Superior temporal gyrus (tissue), 1 donor: ENCODE data around the gene RAD51B.
"Not testable (repeated sequence)": the region's sequence is repeated elsewhere in the genome, so short reads cannot be mapped to it uniquely, and the experiment has no call there.

Experiments
- DNase-seq: peaks from one replicate; pipeline ENCODE4 v3.0.0-alpha.2; 2016; ENCODE audit errors: extremely low spot score

Gene RAD51B

DNA sequence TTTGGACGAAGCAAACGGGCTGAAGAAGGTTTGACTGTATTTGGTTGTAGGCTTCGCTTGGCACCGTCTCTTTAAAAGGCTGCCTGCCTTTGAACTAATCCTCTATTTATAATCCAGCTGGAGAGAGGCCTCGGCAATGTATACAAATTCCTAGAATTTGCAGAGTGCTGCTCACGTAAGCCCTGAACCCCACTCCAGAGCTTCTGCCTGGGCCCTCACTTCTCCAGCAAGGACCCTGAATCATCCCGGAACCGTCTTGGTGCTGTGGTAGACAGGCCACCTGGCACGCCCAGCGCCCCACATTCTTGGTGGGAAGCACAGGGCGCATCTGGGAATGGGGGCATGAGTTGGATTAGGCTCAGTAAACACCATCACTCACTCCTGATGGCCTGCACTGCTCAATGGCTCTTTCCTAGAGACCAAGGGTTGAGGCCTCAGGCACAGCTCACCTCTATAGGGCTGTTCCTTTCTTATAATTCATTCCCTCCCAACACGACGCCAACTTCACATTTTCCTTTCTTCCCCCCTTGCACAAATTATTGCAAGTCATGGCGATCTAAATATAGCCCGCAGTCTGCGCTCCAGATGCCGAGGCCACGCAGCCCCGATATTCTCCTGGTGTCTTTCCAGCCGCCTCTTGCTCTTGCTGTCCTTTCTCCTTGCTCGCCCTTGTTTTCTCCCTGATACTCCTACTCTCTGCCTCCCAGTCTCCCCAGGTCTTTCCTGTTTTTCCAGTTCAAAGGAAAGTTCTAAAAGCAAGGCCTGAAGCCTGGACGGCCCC, 832.3 kb downstream of the RAD51B start:
- DNase-seq, result no peak

GRCh38 chr14:68652433-68652690, 832.8 kb downstream of the RAD51B start:
- no peak for DNase-seq

DNA sequence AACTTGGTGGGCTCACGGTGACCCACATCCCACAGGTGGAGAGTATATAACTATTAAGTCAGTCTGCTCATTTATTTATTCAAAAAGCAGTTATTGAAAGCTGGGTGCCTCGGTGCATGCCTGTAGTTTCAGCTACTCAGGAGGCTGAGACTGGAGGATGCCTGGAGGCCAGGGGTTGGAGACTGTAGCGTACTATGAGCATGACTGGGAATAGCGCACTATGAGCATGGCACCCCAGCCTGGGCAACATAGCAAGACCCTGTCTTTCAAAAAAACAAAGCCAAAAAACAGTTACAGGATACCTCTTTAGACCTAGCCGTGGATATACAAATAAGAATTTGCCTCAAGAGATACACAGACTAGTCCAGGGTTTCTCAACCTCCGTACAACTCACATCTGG, 833.5 kb downstream of the RAD51B start:
- no peak for DNase-seq

GRCh38 chr14:68653804-68654203, 834.2 kb downstream of the RAD51B start:
- no peak for DNase-seq

DNA sequence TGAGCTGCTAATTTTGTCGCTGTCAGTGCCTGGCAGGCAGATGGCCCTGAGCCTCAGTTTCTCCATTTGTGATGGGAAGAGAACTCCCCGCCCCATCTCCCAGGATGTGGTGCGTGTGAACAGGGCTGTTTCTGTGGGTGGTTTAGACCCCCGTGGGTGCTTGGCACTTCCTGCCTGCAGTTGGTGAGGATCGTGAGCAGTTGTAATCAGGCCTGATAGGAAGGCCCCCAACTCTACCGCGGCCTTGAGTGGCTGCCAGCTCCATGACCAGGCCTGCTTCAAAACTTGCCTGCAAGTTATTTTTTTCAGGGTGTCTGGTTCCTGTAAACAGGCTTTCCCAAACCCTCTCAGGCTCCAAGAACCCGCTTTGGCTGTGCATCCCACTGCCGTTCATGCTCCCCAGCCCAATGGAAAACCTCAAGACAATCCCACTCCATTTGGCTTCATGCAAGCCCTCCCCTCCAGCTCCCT, 834.9 kb downstream of the RAD51B start:
- DNase-seq, result no peak

DNA sequence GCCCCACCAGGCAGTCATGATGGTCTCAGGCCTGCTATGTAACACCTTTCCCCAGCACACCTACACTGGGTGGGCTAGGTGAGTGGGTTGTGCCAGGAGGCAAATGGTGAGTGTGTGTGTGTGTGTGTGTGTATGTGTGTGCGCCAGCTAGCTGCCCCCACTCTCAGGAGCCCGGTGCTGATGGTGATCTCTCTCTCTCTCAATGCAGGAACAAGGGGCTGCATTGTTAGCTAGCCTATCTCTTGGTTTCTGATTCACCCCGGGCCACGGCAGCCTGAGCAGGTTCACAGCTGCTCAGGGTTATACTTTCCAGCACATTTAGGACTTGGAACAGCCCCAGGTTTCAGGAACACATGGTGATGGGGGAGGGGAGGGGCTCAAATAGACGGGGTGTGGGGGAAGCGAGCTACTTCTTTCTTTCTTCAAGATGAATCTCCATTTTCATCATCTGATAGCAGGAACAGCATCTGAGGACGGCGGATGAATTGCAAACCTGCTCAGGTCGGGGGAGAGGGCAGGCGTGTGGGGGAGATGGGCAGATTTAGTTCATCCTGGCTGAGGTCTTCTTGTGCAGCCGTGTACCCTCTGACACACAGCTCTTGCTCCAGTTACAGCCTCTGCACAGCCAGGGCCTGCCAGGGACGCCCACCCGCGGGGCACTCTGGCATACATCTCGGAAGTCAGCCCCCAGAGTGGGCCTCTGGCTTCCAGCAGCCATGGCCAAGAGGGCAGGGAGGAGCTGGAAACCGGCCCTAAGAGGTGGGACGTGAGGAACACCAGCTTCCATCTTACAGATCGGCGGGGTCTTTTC, 835.6 kb downstream of the RAD51B start:
- DNase-seq, result no peak

GRCh38 chr14:68655911-68656316, 836.3 kb downstream of the RAD51B start:
- DNase-seq, result no peak

- DNase-seq, result no peak
These were observed 836.9 kb downstream of the RAD51B start for GRCh38 chr14:68656452-68656851.

DNA sequence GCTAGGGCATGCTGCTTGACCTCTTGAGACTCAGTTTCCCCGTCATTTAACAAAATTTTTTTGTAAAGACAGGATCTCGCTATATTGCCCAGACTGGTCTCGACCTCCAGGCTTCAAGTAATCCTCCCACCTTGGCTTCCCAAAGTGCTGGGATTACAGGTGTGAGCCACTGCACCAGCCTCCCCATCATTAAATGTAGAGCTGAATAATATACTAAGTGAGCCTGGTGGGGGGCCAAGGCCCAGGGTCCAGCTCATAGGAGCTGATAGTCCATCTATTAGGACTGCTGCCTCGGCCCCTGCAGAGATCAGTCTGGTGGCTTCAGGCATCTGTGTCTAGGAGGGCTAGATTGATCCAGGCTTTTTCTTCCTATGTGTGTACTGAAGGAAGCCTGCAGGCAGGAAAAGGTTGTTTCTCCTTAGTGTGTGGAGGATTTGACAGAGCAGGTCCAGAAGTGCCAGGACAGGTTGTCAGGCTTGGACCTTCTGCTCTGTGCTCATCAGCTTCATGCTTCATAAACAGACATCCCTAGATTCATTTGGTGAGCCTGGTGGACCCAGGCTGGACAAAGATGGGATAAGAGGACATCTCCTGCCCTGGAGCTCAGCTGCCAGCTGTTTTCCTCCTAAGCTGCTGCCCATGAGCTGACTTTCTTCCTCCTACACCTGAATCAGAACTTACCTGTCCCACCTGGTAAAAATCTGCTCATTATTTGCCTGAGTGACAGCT, 837.9 kb downstream of the RAD51B start:
- DNase-seq, result no peak

GRCh38 chr14:68658029-68658509, 838.5 kb downstream of the RAD51B start:
- DNase-seq, result no peak

DNA sequence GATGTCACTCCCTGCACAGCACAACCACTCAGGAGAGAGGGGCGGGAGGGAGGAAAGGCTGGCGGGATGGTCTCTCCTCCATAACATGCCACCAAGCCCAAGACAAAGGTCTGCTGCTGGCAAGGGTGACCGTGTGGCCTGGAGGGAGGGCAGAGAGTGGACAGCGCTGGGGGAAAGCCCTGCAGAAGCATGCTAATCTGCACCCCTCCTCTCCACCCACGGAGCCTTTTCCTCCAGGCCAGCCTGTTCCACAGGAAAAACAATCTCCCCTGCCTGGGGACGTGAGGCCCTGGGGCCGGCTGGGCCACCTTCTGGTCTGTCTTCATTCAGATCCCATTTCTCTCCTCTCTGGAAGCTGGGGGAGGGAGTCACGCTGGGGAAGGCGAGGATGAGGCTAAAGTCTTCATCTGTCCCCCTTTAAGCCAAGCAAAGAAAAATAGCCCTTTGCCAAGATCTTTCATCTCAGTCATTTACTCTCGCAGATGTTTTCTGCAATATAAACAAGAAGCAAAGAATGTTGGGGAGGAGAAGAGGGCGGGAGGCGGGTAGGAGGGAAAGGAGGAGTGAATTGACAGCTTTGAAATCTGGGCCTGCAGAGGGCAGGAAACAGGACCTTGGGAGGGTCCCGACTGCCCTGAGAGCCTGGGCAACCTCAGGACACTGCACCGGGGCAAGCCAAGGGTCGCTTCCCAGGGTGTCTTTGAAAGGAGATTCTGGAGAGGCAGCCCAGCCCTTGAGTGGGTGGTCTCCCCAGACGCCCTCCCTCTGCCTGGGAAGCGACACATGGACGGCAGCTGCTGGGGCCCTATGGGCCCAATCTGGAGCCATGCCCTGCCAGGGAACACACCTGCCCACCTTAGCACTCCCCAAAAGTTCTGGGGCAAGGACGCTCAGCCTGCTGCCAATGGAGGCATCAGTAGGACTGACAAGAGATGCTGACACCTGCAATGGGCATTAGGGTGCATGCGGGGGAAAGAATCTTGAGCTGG, 839.7 kb downstream of the RAD51B start:
- no peak for DNase-seq

- DNase-seq, result no peak
These were observed 840.9 kb downstream of the RAD51B start for GRCh38 chr14:68660495-68660894.

GRCh38 chr14:68661226-68662225, 841.9 kb downstream of the RAD51B start:
- no peak for DNase-seq

DNA sequence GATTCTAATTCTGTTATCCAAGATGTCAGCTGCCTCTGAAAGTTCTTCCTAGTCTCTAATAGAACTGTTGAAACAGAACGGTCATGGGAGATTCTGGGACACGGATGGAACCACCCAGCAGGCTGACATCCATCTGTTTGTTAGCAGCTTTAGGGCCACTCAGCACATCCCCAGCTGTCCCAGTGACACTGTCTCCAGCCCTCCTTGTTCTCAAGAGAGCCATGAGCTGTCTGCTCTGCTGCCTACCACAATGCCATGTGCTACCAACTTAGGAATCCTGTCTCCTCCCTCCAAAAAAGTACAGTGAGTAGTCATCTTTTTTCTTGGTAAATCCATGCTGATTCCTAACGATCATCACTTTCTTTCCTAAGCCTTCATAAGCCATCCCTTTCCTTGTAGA, 842.8 kb downstream of the RAD51B start:
- no peak for DNase-seq

DNA sequence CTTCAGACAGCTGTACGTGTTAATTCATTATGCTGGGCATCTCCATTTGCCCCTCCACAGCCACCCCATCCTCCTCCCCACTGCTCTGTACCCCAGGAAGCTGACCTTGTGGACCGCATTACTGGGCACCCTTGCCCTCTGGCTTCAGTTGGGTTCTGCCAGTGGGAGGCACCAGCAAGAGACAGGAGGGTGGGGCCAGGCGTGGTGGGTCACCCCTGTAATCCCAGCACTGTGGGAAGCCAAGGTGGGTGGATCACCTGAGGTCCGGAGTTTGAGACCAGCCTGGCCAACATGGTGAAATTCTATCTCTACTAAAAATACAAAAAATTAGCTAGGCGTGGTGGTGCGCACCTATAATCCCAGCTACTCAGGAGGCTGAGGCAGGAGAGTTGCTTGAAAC, 843.2 kb downstream of the RAD51B start:
- DNase-seq, result not testable (repeated sequence)

- DNase-seq, result no peak
These were observed 844.0 kb downstream of the RAD51B start for GRCh38 chr14:68663385-68664076.

GRCh38 chr14:68664225-68664681, 844.7 kb downstream of the RAD51B start:
- DNase-seq, result no peak

DNA sequence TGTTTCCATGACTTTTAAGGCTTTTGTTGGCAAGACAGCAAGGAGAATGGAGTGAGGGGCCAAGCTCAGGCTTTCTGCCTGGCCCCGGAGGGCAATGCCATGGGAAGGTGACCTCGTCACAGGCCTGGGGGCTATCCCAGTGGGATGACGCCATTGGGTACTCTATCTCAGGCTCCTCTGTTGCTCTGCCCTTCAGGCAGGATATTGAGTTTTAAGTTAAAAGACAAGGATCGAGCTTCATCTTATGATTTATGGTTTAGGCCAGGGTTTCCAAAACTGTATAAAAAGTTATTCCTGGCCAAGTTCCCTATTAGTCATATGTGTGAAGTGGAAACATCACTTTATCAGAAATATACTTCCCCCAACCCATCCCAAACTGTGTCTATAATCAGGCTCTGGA, 845.6 kb downstream of the RAD51B start:
- no peak for DNase-seq

DNA sequence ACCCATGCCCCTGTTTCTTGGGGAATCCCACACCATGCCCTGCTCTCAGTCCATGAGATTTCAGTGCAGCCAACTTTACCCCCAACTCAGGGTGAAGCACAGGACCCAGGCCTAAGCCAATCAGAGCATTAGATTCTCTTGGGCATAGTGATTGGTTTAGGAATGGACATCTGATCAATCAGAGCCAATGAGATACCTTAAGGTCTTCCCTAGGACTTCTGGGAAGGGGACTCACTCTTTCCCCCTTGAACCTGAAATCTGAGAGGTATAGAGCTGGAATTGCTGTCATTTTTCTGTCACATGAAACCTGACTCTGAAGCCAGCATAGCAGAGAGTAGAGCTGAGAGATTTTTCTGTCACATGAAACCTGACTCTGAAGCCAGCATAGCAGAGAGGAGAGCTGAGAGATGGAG, 846.2 kb downstream of the RAD51B start:
- DNase-seq, result no peak
